ENCODE results near the gene CLPTM1L.
"Not testable (repeated sequence)": the region's sequence is repeated elsewhere in the genome, so short reads cannot be mapped to it uniquely, and the experiment has no call there.

CLPTM1L gene

GRCh38 chr5:1276930-1277329, 68.0 kb downstream of the CLPTM1L start:
- no peak for DNase-seq (ENCODE audit: low read depth, low spot score)
- H3K9ac ChIP-seq (ENCODE audit: insufficient read length, low read depth), result no peak overlapping the region
- TF ChIP-seq SUZ12 (IDR thresholded peaks at IDR 0.05; ENCODE audit: extremely low read depth, insufficient read depth, insufficient read length), result no peak
- TF ChIP-seq ZNF274 (IDR thresholded peaks at IDR 0.05; ENCODE audit: low read depth, low read length), result no peak
- TF ChIP-seq YY1 (IDR thresholded peaks at IDR 0.05; ENCODE audit: insufficient read depth, insufficient read length), result no peak
- H3K9me3 ChIP-seq (ENCODE audit: insufficient read depth, low read length), result no peaks in the 10 kb centered on the region
- H3K27me3 ChIP-seq (ENCODE audit: insufficient read depth, insufficient read length), result no peaks in the 10 kb centered on the region
- no peaks in the 10 kb centered on the region for H3K4me1 ChIP-seq (ENCODE audit: insufficient read depth, insufficient read length)
- H3K4me3 ChIP-seq (ENCODE audit: insufficient read length, low read depth), result no peak overlapping the region
- H3K36me3 ChIP-seq (ENCODE audit: insufficient read depth, insufficient read length, low read length), result peaks cover 14% of the 10 kb centered on the region

- not testable (repeated sequence) for H3K4me1 ChIP-seq (ENCODE audit: insufficient read depth, insufficient read length); H3K4me3 ChIP-seq (ENCODE audit: insufficient read length, low read depth); H3K9ac ChIP-seq (ENCODE audit: insufficient read length, low read depth); DNase-seq (ENCODE audit: low read depth, low spot score); H3K9me3 ChIP-seq (ENCODE audit: insufficient read depth, low read length); H3K27me3 ChIP-seq (ENCODE audit: insufficient read depth, insufficient read length)
- H3K36me3 ChIP-seq (ENCODE audit: insufficient read depth, insufficient read length, low read length), result peaks cover 24% of the 10 kb centered on the region
Measured at GRCh38 chr5:1275397-1276391, 69.2 kb downstream of the CLPTM1L start.

- TF ChIP-seq SUZ12 (IDR thresholded peaks at IDR 0.05; ENCODE audit: extremely low read depth, insufficient read depth, insufficient read length), result no peak
- no peak for TF ChIP-seq ZNF274 (IDR thresholded peaks at IDR 0.05; ENCODE audit: low read depth, low read length)
- TF ChIP-seq YY1 (IDR thresholded peaks at IDR 0.05; ENCODE audit: insufficient read depth, insufficient read length), result no peak
- Histone ChIP-seq H3K4me3 (ENCODE audit: insufficient read length, low read depth) (no peak overlapping the region), H3K9me3 (ENCODE audit: insufficient read depth, low read length) (no peaks in the 10 kb centered on the region), H3K36me3 (ENCODE audit: insufficient read depth, insufficient read length, low read length) (peaks cover 27% of the 10 kb centered on the region), H3K4me1 (ENCODE audit: insufficient read depth, insufficient read length) (no peaks in the 10 kb centered on the region), H3K9ac (ENCODE audit: insufficient read length, low read depth) (no peak overlapping the region), H3K27me3 (ENCODE audit: insufficient read depth, insufficient read length) (no peaks in the 10 kb centered on the region)
- DNase-seq (ENCODE audit: low read depth, low spot score), result no peak
Measured at GRCh38 chr5:1274471-1274870, 70.4 kb downstream of the CLPTM1L start.

GRCh38 chr5:1273745-1274144, 71.2 kb downstream of the CLPTM1L start:
- peaks cover 25% of the 10 kb centered on the region for H3K36me3 ChIP-seq (ENCODE audit: insufficient read depth, insufficient read length, low read length)
- TF ChIP-seq ZNF274 (IDR thresholded peaks at IDR 0.05; ENCODE audit: low read depth, low read length) (no peak), SUZ12 (IDR thresholded peaks at IDR 0.05; ENCODE audit: extremely low read depth, insufficient read depth, insufficient read length) (no peak), YY1 (IDR thresholded peaks at IDR 0.05; ENCODE audit: insufficient read depth, insufficient read length) (no peak)
- DNase-seq (ENCODE audit: low read depth, low spot score), result no peak
- no peaks in the 10 kb centered on the region for H3K9me3 ChIP-seq (ENCODE audit: insufficient read depth, low read length)
- H3K27me3 ChIP-seq (ENCODE audit: insufficient read depth, insufficient read length), result no peaks in the 10 kb centered on the region
- no peak overlapping the region for H3K4me3 ChIP-seq (ENCODE audit: insufficient read length, low read depth)
- no peaks in the 10 kb centered on the region for H3K4me1 ChIP-seq (ENCODE audit: insufficient read depth, insufficient read length)
- no peak overlapping the region for H3K9ac ChIP-seq (ENCODE audit: insufficient read length, low read depth)

GRCh38 chr5:1272201-1272600, 72.7 kb downstream of the CLPTM1L start:
- TF ChIP-seq SUZ12 (IDR thresholded peaks at IDR 0.05; ENCODE audit: extremely low read depth, insufficient read depth, insufficient read length), result no peak
- TF ChIP-seq YY1 (IDR thresholded peaks at IDR 0.05; ENCODE audit: insufficient read depth, insufficient read length), result no peak
- no peak for TF ChIP-seq ZNF274 (IDR thresholded peaks at IDR 0.05; ENCODE audit: low read depth, low read length)
- no peak for DNase-seq (ENCODE audit: low read depth, low spot score)
- Histone ChIP-seq H3K9me3 (ENCODE audit: insufficient read depth, low read length) (no peaks in the 10 kb centered on the region), H3K9ac (ENCODE audit: insufficient read length, low read depth) (no peak overlapping the region), H3K27me3 (ENCODE audit: insufficient read depth, insufficient read length) (no peaks in the 10 kb centered on the region), H3K4me1 (ENCODE audit: insufficient read depth, insufficient read length) (no peaks in the 10 kb centered on the region), H3K4me3 (ENCODE audit: insufficient read length, low read depth) (no peak overlapping the region), H3K36me3 (ENCODE audit: insufficient read depth, insufficient read length, low read length) (peaks cover 20% of the 10 kb centered on the region)

- Histone ChIP-seq H3K9ac (ENCODE audit: insufficient read length, low read depth) (no peak overlapping the region), H3K4me3 (ENCODE audit: insufficient read length, low read depth) (no peak overlapping the region), H3K36me3 (ENCODE audit: insufficient read depth, insufficient read length, low read length) (peaks cover 25% of the 10 kb centered on the region), H3K27me3 (ENCODE audit: insufficient read depth, insufficient read length) (no peaks in the 10 kb centered on the region), H3K4me1 (ENCODE audit: insufficient read depth, insufficient read length) (no peaks in the 10 kb centered on the region), H3K9me3 (ENCODE audit: insufficient read depth, low read length) (no peaks in the 10 kb centered on the region)
- DNase-seq (ENCODE audit: low read depth, low spot score), result no peak
- no peak for TF ChIP-seq ZNF274 (IDR thresholded peaks at IDR 0.05; ENCODE audit: low read depth, low read length)
- TF ChIP-seq YY1 (IDR thresholded peaks at IDR 0.05; ENCODE audit: insufficient read depth, insufficient read length), result no peak
- TF ChIP-seq SUZ12 (IDR thresholded peaks at IDR 0.05; ENCODE audit: extremely low read depth, insufficient read depth, insufficient read length), result no peak
Measured at GRCh38 chr5:1270933-1271914, 73.7 kb downstream of the CLPTM1L start.

- H3K9me3 ChIP-seq (ENCODE audit: insufficient read depth, low read length), result no peaks in the 10 kb centered on the region
- no peak for TF ChIP-seq SUZ12 (IDR thresholded peaks at IDR 0.05; ENCODE audit: extremely low read depth, insufficient read depth, insufficient read length)
- TF ChIP-seq ZNF274 (IDR thresholded peaks at IDR 0.05; ENCODE audit: low read depth, low read length), result no peak
- no peak for TF ChIP-seq YY1 (IDR thresholded peaks at IDR 0.05; ENCODE audit: insufficient read depth, insufficient read length)
Measured at GRCh38 chr5:1270426-1270825, 74.5 kb downstream of the CLPTM1L start.

More at GRCh38 chr5:1270426-1270825, 74.5 kb downstream of the CLPTM1L start:
- no peaks in the 10 kb centered on the region for H3K27me3 ChIP-seq (ENCODE audit: insufficient read depth, insufficient read length)
- peaks cover 31% of the 10 kb centered on the region for H3K36me3 ChIP-seq (ENCODE audit: insufficient read depth, insufficient read length, low read length)
- no peak overlapping the region for H3K9ac ChIP-seq (ENCODE audit: insufficient read length, low read depth)
- no peak overlapping the region for H3K4me3 ChIP-seq (ENCODE audit: insufficient read length, low read depth)
- DNase-seq (ENCODE audit: low read depth, low spot score), result no peak
- no peaks in the 10 kb centered on the region for H3K4me1 ChIP-seq (ENCODE audit: insufficient read depth, insufficient read length)

All from NT2/D1 (cell line).